HG02763 (cell line): ENCODE results near the gene SLC4A4.

Experiments used
- ATAC-seq: cut with Tn5 transposase; IDR thresholded peaks from one replicate; pipeline ENCODE4 v1.9.1; 2021; ENCODE audit warnings: mild to moderate bottlenecking, moderate library complexity; ENCODE audit not compliant: unreplicated experiment

The SLC4A4 gene

DNA sequence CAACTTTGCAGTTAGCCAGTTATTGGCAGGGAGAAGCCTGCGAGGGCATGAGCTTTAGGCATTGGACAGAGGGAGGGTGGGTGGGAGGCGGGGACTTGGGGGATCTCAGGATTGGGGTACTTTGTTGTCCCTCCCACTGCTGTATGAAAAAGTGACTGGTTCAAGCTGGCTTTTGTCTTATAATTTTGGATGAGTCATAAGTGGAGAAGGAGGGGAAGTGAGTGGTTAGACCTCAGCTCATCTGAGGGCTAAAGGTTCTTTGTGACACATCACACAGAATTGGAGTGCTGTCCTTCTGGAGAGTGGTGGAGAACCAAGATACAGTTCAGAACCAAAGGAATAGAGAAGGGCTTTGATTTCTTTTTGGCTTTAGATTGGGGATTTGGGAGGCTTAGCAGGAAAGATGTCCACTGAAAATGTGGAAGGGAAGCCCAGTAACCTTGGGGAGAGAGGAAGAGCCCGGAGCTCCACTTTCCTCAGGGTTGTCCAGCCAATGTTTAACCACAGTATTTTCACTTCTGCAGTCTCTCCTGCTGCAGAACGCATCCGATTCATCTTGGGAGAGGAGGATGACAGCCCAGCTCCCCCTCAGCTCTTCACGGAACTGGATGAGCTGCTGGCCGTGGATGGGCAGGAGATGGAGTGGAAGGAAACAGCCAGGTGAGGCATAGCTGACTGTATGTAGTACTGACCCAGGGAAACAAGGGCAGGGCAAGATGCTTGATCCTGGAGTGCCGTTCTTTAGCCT, at the start of gene SLC4A4:
Gene SLC4A4, plus strand, starts transcription at position 175 of the 748 bp plus-strand sequence.
- peak; percentile 100 for ATAC-seq

DNA sequence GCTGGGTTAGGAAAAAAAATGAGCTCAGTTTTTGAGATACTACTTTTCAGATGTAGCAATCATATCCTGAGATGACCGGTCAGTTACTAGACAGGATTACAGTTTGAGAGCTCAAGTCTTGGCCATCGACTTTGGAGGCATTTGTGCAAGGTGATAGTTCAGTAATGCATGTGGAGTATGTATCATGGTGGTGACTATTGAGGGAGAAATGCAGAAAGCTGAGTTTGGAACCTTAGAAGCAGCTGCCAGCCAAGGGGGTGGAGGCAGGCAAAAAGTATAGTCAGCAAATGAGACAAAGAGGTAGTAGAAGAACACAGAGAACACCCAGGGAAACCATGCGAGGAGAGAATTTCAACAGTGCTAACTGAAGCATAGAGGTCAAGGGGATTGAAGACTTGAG, 48.7 kb upstream of the SLC4A4 start:
- no peak for ATAC-seq

DNA sequence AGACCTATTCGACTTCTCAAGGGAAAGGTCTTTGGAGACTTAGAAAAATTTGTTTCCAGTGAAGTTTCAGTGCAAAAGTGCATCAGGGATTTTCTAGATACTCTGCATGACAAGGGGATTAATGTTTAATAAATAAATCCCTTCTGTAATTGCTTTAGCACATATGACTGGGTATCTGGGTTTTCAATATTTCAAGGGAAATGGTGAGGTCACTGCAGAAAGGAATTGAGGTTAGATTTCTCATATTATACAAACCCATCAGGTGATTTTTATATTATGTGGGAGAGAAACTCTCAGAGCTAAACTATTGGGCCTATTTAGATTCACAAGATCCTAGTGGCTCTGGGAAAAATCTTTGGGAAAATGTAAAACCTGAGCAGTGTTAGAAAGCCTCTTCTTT, 48.3 kb upstream of the SLC4A4 start:
- ATAC-seq = no peak

DNA sequence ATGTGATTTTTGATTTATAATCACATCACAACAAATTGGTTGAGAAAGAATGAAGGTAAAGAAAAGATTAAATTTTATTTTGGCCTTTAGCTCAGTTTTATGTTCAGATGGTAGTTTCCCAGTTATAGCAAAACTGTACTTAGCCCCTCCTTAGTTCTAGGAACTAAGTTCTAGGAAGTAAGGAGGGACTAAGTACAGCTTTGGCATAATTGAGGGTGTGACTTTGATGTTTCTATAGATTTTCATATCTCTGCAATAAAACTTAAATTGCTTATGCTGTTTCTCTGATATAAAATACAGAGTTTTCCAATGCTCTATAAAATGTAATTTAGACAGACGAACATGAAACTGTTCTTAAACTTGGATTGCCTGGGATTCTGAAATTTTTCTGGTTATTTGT, 46.6 kb upstream of the SLC4A4 start:
- ATAC-seq = no peak

DNA sequence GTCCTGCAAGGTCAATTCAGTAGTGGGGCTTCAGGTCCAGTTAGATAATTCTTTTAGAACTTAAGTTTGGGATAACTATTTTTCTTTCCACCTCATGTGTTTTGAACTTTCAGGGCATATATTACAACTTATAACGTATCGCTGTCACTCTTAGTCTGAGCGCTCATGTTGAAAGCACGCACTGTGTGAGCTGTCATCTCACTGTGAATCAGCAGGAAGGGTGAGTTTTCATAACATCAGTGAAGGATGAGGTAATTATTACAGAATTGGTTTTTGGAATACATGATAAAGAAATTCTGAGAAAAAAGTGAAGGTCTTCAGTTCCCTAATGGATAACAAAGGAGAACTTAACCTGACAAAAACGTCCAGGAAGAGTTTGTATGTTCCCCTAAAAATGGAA, 45.1 kb upstream of the SLC4A4 start:
- ATAC-seq = no peak

DNA sequence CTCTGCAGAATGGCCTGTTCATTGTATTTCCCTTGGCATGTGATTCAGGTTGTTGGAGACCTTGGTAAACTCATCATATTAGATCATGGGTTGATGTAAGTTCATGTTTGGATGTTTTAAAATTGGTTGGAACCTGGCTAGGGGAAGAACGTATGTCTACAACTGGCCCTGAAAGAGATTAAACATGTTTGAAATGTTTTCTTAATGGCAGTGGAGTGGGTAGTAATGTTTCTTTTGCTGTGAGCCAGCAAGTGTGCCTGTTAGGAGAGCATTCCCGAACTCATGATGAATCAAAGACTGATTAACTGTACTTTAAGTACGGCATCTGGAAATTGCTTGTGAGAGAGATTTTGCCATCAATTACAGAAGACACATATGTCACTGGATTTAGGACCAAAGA, 44.5 kb upstream of the SLC4A4 start:
- no peak for ATAC-seq

DNA sequence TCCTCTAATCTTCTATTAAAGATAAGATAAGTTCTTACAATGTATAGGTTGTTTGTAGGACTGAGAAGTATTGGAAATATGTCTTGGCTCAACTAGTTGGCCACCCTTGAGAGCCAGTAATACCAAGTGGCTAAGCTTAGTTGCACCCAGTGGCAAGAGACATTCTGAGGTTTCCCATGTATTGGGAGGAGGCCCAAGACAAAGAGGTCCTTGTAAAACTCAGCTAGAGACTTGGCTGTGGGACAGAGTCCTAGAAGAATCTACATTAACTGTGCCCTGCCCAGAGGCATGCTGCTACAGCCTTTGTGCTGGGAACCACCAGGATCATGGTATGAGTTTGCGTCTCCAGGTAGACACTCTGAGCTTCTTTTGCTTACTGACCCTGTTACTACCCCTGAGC, 41.9 kb upstream of the SLC4A4 start:
- no peak for ATAC-seq

DNA sequence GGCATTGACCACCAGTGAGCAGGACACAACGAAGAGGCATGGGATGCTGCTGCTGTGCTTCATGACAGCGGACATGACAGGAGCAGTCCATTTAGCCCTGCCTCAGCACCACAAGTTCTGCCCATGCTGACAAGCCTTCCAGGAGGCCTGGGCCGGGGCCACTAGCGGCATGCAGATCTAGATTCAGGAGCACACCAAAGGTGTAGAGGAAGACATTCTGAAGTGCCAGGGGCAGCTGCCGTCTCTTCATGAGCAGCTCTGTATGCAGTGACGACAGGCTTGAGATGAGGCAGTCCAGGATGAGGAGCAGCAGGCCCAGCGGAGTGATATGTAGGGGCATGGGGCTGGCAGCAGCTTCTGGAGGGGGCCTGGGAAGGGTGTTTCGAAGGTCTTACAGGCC, 38.5 kb upstream of the SLC4A4 start:
- no peak for ATAC-seq

DNA sequence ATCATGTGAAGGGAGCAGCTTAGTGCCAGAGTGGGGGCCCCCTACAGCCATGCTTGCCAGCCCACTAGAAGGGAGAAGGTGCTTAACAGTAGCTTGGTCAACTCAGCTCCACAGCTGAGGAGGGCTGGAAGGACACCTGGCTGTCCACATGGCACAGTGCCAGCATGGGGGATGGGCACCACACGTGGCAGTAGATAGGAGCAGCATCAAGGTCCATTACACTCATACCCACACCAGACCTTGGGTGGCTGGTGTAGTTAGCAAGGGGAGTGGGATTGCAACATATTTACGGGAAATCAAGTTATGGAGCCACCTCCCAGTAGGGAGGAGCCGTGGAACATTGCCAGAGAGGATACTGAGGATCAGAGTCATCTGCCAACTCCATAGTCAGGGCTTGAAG, 37.9 kb upstream of the SLC4A4 start:
- ATAC-seq = no peak

DNA sequence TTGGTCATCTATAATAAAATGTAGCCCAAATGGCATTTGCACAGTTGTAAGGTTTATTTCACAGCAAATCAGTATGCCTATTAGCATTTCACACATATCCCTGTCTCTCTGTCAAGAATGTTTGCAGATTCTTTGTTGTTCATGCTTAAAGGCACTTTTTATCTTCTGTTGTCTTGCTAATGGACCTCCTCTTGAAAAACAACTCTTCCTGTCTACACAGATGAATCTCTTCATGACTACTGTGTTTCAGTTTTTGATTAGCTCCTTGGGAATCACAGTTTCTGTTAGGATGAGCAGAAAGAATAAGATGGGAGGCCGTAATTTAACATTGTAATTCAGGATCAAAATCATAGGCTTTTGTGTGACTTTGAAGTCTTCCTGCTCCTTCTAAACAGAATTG, 35.5 kb upstream of the SLC4A4 start:
- no peak for ATAC-seq

DNA sequence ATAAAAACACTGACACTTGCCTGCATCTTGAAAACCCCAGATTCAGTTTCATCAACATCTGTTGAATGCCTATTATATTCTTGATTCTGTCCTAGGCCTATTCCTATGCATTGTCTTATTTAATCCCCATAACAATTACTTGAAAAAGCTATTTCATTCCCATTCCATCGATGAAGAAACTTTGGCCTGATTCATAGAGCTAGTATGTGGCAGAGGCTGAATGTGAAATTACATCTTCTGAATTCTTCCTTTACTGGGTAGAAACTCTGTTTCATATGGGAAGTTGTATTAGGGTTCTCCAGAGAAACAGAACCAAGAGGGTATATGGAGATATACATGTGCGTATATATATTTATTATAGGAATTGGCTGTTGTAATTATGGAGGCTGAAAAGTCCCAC, 35.0 kb upstream of the SLC4A4 start:
- no peak for ATAC-seq

DNA sequence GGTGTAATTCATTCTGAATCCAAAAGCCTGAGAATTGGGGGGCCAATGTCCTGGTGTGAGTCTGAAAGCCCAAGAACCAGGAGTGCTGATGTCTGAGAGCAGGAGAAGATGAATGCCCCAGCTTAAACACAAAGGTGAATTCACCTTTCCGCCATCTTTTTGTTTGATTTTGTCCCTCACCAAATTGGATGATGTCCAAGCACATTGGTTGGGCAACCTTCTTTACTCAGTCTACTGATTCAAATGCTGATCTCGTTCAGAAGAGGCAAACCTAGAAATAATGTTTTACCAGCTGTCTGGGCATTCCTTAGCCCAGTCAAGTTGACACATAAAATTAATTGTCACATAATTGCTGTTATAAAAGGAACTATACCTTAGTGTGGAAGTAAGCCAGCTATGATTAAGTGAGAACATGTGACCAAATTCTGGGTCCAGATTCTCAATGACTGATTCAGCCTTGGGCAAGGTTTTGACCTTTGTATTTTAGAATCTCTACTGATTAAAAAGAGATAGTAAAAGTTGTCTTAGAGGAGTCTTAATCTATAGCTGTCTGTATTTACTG, 34.5 kb upstream of the SLC4A4 start:
- ATAC-seq = no peak

DNA sequence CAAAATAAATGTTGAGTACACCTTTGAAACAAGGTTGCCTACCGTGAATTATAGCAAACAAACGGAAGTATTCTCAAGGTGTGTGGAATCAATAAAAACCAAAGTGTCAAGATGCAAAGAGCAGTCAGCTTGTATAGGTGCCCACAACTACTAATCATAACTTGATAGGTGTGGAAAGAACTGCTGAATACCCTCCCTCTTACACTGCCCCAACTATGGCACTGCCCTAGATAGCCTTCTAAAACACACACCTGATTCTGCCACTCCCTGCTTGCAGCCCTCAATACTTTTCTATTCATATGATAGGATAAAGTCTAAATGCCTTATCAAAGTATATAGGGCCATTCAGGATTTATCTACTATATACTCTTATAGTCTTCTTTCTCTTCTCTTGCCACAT, 31.1 kb upstream of the SLC4A4 start:
- ATAC-seq = no peak

DNA sequence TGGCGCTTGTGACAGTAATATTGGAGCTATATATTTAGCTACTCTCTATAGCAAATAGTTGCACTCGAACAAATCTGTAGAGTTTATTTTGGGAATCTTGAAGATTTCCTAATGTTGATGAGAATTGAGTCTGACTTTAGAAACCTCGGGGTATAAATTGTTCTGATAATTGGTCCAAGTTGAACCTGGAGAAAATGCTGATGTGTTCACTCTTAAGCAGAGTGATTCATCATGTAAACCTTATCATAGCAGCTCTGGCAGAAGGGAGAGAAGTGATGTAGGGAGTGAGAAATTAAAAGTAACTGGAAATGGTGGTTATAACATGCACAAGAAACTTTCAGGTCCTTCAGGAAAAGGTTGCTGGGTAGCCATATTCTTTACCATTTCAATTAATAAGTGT, 16.4 kb upstream of the SLC4A4 start:
- ATAC-seq = no peak

DNA sequence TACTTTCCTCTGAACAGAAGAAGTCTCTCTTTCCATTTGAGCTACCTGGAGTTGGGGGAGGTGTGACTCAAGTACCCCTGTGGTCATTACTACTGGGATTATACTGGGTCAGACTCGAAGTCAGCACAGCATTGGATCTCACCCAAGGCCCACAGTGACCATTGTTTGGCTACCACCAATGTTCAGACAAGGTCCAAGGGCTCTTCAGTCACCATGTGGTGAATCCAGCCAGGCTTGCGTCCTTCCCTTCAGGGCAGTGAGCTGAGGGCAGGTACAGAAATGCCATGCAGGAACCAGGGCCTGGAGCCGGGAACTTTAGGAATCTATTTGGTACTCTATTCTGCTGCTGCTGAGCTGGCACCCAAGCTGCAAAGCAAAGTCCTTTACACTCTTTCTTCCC, 5.5 kb upstream of the SLC4A4 start:
- no peak for ATAC-seq

DNA sequence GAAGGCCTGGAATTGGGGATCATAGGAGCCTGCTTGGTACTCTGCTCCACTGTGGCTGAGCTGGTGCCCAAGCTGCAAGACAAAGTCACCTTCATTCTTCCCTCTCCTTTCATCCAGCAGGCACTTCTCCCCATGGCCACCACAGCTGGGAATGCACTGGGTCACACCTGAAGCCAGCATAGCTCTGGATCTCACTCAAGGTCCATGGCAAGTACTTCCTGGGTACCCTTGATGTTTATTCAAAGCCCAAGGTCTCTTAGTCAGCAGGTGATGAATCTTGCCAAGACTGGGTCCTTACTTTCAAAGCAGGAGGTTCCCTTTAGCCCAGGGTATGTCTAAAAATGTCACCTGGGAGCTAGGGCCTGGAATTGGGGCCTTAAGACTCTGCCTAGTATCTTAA, 4.9 kb upstream of the SLC4A4 start:
- ATAC-seq = no peak

DNA sequence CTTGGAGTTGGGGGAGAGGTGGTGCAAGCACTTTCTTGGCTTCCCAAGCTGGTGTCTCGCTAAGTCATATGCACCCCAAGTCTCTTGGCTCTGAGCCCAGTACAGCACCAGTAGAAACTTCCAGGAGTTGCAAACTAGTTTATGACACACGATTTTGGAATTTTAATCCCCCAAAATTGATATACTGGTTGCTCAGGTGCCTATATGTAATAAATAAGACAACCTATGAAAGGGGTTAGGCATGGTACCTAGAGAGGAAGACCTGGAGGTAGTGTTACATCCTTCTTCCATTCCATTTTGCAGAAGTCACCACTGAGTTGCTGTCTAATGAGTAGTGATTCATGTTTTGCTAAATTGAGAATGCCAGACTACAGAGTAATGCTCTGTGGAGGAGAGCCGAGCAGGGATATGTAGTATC, 4.3 kb upstream of the SLC4A4 start:
- ATAC-seq = no peak

DNA sequence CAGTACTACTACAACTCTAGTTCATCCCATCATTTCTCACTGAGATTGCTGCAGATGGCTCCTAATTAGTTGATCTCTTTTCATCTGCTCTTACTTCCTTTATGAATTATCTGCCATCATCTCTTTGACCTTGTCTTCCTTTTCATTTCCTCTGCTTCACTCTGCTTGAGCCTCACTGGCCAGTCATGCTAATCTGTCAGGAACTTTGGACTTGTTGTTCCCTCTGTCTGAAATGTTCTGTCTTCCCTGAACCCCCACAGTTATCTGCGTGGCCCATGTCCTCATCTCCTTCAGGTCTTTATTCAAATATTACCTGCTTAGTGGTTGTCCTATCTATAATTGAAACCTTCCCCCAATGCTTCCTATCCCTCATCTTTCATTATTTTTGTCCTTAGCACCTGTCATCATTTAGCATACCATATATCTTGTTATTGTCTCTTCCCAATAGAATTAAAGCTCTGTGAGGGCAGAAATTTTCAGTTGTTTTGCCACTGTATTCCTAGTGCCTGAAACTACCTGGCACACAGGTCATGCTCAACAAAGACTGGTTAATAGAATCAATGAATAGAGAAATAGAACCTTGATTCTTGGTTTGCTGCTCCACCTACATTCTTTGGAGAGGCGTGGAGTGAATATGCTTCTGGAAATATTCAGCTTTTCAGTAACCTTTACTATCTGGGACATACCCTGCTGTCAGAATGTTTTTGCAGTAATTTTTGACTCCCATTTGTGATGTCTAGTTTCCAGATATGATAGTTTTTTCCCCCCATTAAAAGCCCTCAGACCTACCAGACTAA, 5.0 kb downstream of the SLC4A4 start:
- ATAC-seq = no peak

DNA sequence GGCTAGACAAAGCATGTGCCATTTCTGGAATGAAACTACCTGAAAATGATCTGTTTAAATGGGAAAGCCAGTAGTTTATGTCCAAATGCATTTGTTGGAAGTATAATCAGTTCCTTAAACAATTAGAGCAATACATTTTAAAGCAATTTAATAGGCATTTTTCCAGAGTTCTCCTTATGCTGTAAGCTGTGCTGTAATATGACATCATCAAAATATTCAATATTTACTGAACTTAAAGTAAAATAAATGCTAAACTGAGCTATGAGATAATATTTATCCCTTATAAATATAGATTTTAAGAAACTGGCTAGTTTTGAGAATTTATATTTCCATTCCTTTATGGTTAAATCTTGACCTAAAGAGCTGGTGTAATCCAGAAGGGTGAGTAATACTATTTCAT, 7.9 kb downstream of the SLC4A4 start:
- ATAC-seq = no peak

DNA sequence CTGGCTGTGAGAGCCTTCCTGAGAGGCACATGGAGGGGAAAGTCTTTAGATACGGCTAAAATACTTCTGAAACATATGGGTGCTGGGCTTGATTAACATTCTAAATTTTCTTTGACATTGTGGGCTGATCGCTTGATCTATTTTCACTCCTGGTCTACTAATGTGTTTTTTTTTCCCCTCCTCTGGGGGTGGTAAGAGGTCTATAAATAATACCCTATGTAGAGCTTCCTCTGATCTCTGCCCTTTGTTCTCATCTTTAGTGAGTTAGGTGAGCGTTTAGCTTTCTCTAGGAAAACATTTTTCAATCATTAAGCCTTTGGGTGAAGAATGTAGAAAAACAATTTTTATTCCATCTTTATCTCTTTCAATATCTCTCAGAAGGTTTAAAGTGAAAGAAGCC, 9.8 kb downstream of the SLC4A4 start:
- no peak for ATAC-seq

DNA sequence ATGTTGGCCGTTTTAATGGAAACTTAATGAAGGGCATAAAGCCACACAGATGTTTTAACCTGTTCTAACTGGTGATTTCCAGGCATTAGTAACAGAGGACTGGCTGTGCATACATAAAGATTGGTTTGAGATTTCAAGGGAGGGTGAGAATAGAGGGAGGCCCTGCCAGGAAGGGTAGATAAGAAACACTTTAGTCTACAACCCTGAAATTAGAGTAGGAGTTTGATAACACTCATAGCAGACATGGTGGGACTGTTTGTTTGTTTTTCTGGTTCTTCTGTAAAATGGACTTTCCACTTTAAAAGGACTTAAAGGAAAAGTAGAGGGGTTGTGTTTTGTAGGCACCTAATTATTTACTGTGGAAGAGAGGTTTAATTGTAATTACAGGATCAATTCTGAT, 16.2 kb downstream of the SLC4A4 start:
- no peak for ATAC-seq

DNA sequence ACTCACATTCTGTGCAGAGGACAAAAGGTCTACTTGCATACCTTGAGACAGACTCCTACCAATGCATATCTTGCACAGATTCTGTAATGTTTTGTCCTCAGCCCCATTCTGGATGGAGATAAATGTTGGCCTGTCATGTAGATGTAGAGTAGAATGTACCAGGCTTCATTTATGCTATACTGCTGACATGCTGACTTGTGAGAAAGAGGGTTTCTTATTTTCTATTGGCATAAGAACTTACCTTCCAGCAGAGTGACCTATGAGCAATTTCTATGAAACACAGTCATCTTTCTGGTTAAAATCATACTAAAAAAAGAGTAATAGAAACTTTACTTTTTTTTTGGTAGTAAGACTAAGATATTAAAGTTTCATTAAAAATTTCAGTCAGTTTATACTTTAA, 17.2 kb downstream of the SLC4A4 start:
- no peak for ATAC-seq
